Anterior cingulate cortex (tissue), 58 donors: Measurements from ENCODE around the gene EFCAB11.
"Not testable (repeated sequence)": the region's sequence is repeated elsewhere in the genome, so short reads cannot be mapped to it uniquely, and the experiment has no call there.

Experiments used
- DNase-seq, 58 donors: peaks; one replicate each; lab custom pipeline; 2025; lab: John Stamatoyannopoulos, UW

The EFCAB11 gene

GRCh38 chr14:89912667-89913211 is 41.8 kb downstream of the EFCAB11 start:
- DNase-seq: peak in 27 of 58 donors; percentile 5 to 65 (median 21)

- no peak for DNase-seq
Observed at GRCh38 chr14:89912221-89912620, 42.3 kb downstream of the EFCAB11 start.

GRCh38 chr14:89911010-89911919 is 43.3 kb downstream of the EFCAB11 start:
- peak in 47 of 58 donors; percentile 8 to 84 (median 42) for DNase-seq

- no peak for DNase-seq
Observed at GRCh38 chr14:89910691-89911009, 43.9 kb downstream of the EFCAB11 start.

GRCh38 chr14:89909586-89909985 is 44.9 kb downstream of the EFCAB11 start:
- no peak for DNase-seq

- no peak for DNase-seq
Observed at GRCh38 chr14:89908712-89909450, 45.6 kb downstream of the EFCAB11 start.

- DNase-seq: no peak
Observed at GRCh38 chr14:89907655-89908054, 46.9 kb downstream of the EFCAB11 start.

- no peak for DNase-seq
Observed at GRCh38 chr14:89906000-89906399, 48.5 kb downstream of the EFCAB11 start.

GRCh38 chr14:89903340-89903952 is 51.1 kb downstream of the EFCAB11 start:
- no peak for DNase-seq

GRCh38 chr14:89902881-89903280 is 51.6 kb downstream of the EFCAB11 start:
- no peak for DNase-seq

- no peak for DNase-seq
Observed at GRCh38 chr14:89900802-89901201, 53.7 kb downstream of the EFCAB11 start.

- DNase-seq: no peak
Observed at GRCh38 chr14:89899917-89900663, 54.4 kb downstream of the EFCAB11 start.

GRCh38 chr14:89899291-89899690 is 55.2 kb downstream of the EFCAB11 start:
- no peak for DNase-seq

- not testable (repeated sequence) for DNase-seq
Observed at GRCh38 chr14:89893388-89893787, 61.1 kb downstream of the EFCAB11 start.

GRCh38 chr14:89892953-89893352 is 61.6 kb downstream of the EFCAB11 start:
- no peak for DNase-seq

- DNase-seq: not testable (repeated sequence)
Observed at GRCh38 chr14:89891721-89892120, 62.8 kb downstream of the EFCAB11 start.

GRCh38 chr14:89891055-89891454 is 63.5 kb downstream of the EFCAB11 start:
- no peak for DNase-seq

GRCh38 chr14:89890589-89890988 is 63.9 kb downstream of the EFCAB11 start:
- DNase-seq: no peak

GRCh38 chr14:89889626-89890025 is 64.9 kb downstream of the EFCAB11 start:
- no peak for DNase-seq

- DNase-seq: no peak
Observed at GRCh38 chr14:89884761-89885160, 69.8 kb downstream of the EFCAB11 start.
